ENCODE data around the gene ELAVL1. TPM values are rescaled to one million over a fixed set of nuclear protein-coding genes. Genes with fewer than 3 reads are reported as not detected.

The ELAVL1 gene
- total and polyA plus RNA-seq, 9 of the 15 experiments (the other 6 are each of a cell fraction or from before 2014, with no cell fraction given) = 4.3 to 172 (median 69.2) TPM

DNA sequence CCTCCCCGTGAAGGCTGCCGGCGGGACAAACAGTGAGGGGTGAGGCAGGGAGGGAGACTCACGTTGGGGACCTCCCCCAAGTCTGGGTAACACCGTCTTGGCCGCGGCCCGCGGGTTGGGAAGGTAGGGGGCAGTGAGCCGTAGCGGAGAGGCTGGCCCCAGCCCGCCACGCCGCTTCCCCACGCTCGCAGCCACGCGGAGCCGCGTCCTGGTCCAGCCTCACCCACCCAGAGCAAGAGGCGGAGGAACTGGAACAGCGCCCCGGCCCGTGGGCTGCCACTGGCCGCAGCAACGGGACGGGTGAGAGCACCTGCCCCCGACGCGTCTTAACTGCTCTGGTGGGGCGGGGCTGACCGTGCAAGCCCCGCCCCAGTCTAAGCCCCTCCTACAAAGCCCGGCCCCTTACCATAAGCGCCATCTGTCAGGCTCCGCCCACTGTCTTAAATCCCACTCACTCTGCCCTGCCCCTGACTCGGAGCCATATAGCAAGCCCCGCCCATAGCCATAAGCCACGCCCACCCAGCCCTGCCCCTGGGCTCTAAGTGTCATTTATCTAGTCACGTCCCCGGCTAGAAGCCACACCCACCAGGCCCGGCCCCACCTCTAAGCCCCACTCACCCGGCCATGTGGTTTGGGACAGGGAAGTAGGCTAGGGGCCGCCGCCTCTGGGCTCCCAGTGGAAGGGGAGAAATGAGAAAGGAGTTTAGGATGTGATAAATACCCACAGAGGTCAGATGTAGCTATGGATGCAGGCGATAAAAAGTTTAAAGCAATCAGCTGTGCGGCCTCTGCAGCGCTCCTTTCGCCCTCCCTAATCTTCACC lies 45.0 kb upstream of the ELAVL1 start (continued):
- TF ChIP-seq, protein P1, sequence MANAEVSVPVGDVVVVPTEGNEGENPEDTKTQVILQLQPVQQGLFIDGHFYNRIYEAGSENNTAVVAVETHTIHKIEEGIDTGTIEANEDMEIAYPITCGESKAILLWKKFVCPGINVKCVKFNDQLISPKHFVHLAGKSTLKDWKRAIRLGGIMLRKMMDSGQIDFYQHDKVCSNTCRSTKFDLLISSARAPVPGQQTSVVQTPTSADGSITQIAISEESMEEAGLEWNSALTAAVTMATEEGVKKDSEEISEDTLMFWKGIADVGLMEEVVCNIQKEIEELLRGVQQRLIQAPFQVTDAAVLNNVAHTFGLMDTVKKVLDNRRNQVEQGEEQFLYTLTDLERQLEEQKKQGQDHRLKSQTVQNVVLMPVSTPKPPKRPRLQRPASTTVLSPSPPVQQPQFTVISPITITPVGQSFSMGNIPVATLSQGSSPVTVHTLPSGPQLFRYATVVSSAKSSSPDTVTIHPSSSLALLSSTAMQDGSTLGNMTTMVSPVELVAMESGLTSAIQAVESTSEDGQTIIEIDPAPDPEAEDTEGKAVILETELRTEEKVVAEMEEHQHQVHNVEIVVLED (CRISPR knock-in tag; IDR thresholded peaks at IDR 0.05) = no peak
- TF ChIP-seq ERF (CRISPR knock-in tag; IDR thresholded peaks at IDR 0.05) (no peak), ZNF561 (CRISPR knock-in tag; conservative IDR thresholded peaks at IDR 0.05) (no peak), CCNT2 (IDR thresholded peaks at IDR 0.05; ENCODE audit: borderline replicate concordance, extremely low read depth, insufficient read length, low read depth, low read length) (no peak), KDM1A (IDR thresholded peaks at IDR 0.05) (no peak), PPARD (CRISPR knock-in tag; IDR thresholded peaks at IDR 0.05) (no peak), NEUROD1 (IDR thresholded peaks at IDR 0.05; ENCODE audit: borderline replicate concordance, low read depth, low read length, partially characterized antibody) (no peak)
- TF ChIP-seq, protein P2, sequence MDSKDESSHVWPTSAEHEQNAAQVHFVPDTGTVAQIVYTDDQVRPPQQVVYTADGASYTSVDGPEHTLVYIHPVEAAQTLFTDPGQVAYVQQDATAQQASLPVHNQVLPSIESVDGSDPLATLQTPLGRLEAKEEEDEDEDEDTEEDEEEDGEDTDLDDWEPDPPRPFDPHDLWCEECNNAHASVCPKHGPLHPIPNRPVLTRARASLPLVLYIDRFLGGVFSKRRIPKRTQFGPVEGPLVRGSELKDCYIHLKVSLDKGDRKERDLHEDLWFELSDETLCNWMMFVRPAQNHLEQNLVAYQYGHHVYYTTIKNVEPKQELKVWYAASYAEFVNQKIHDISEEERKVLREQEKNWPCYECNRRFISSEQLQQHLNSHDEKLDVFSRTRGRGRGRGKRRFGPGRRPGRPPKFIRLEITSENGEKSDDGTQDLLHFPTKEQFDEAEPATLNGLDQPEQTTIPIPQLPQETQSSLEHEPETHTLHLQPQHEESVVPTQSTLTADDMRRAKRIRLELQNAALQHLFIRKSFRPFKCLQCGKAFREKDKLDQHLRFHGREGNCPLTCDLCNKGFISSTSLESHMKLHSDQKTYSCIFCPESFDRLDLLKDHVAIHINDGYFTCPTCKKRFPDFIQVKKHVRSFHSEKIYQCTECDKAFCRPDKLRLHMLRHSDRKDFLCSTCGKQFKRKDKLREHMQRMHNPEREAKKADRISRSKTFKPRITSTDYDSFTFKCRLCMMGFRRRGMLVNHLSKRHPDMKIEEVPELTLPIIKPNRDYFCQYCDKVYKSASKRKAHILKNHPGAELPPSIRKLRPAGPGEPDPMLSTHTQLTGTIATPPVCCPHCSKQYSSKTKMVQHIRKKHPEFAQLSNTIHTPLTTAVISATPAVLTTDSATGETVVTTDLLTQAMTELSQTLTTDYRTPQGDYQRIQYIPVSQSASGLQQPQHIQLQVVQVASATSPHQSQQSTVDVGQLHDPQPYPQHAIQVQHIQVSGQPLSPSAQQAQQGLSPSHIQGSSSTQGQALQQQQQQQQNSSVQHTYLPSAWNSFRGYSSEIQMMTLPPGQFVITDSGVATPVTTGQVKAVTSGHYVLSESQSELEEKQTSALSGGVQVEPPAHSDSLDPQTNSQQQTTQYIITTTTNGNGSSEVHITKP (IDR thresholded peaks at IDR 0.05; ENCODE audit: partially characterized antibody) = peak; percentile 90
- TF ChIP-seq, protein P3, sequence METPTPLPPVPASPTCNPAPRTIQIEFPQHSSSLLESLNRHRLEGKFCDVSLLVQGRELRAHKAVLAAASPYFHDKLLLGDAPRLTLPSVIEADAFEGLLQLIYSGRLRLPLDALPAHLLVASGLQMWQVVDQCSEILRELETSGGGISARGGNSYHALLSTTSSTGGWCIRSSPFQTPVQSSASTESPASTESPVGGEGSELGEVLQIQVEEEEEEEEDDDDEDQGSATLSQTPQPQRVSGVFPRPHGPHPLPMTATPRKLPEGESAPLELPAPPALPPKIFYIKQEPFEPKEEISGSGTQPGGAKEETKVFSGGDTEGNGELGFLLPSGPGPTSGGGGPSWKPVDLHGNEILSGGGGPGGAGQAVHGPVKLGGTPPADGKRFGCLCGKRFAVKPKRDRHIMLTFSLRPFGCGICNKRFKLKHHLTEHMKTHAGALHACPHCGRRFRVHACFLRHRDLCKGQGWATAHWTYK (CRISPR knock-in tag; IDR thresholded peaks at IDR 0.05) = no peak
- TF ChIP-seq, protein P4, sequence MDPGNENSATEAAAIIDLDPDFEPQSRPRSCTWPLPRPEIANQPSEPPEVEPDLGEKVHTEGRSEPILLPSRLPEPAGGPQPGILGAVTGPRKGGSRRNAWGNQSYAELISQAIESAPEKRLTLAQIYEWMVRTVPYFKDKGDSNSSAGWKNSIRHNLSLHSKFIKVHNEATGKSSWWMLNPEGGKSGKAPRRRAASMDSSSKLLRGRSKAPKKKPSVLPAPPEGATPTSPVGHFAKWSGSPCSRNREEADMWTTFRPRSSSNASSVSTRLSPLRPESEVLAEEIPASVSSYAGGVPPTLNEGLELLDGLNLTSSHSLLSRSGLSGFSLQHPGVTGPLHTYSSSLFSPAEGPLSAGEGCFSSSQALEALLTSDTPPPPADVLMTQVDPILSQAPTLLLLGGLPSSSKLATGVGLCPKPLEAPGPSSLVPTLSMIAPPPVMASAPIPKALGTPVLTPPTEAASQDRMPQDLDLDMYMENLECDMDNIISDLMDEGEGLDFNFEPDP (CRISPR knock-in tag; IDR thresholded peaks at IDR 0.05) = no peak
- TF ChIP-seq, protein P5, sequence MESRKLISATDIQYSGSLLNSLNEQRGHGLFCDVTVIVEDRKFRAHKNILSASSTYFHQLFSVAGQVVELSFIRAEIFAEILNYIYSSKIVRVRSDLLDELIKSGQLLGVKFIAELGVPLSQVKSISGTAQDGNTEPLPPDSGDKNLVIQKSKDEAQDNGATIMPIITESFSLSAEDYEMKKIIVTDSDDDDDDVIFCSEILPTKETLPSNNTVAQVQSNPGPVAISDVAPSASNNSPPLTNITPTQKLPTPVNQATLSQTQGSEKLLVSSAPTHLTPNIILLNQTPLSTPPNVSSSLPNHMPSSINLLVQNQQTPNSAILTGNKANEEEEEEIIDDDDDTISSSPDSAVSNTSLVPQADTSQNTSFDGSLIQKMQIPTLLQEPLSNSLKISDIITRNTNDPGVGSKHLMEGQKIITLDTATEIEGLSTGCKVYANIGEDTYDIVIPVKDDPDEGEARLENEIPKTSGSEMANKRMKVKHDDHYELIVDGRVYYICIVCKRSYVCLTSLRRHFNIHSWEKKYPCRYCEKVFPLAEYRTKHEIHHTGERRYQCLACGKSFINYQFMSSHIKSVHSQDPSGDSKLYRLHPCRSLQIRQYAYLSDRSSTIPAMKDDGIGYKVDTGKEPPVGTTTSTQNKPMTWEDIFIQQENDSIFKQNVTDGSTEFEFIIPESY (CRISPR knock-in tag; IDR thresholded peaks at IDR 0.05) = no peak
